GM12891 (cell line): Measurements from ENCODE around the gene ATP8B1.

Source experiments
- DNase-seq: peaks from one replicate; pipeline ENCODE4 v3.0.0; 2011; ENCODE audit warnings: low spot score; ENCODE audit not compliant: insufficient read length
- FAIRE-seq: peaks from 2 replicates; lab custom pipeline; 2011; peaks lifted over from hg19 to GRCh38; lab: Jason Lieb, UNC
- PAX5 ChIP-seq: IDR thresholded peaks from 2 replicates; pipeline ENCODE4 v1.6.1; 2011; ENCODE audit warnings: low read length, moderate library complexity, mild to moderate bottlenecking; ENCODE audit not compliant: insufficient read depth, severe bottlenecking
- POLR2A ChIP-seq: IDR thresholded peaks from 2 replicates; pipeline ENCODE4 v1.6.1; 2011; ENCODE audit warnings: low read depth, low read length, control low read depth
- POLR2AphosphoS5 ChIP-seq: IDR thresholded peaks from 2 replicates; pipeline ENCODE4 v1.6.1; 2011; ENCODE audit warnings: low read depth, low read length, control low read depth
- POU2F2 ChIP-seq: IDR thresholded peaks from 2 replicates; pipeline ENCODE4 v1.6.1; 2011; ENCODE audit warnings: low read depth, mild to moderate bottlenecking, control low read depth, low read length, moderate library complexity
- SPI1 ChIP-seq: IDR thresholded peaks from 2 replicates; pipeline ENCODE4 v1.6.1; 2011; ENCODE audit warnings: low read depth, low read length, control low read depth
- TAF1 ChIP-seq: IDR thresholded peaks from 2 replicates; pipeline ENCODE4 v1.6.1; 2011; ENCODE audit warnings: low read depth, low read length, control low read depth

ATP8B1 gene

GRCh38 chr18:57793302-57793986 lies 9.7 kb downstream of the ATP8B1 start:
- TF ChIP-seq POU2F2 (no peak), POLR2A (no peak), PAX5 (no peak), TAF1 (no peak), SPI1 (no peak), POLR2AphosphoS5 (no peak)
- no peak for DNase-seq
- no peak for FAIRE-seq

GRCh38 chr18:57792631-57793301 lies 10.3 kb downstream of the ATP8B1 start:
- DNase-seq, result no peak
- FAIRE-seq, result no peak
- TF ChIP-seq PAX5 (no peak), TAF1 (no peak), POLR2AphosphoS5 (no peak), SPI1 (no peak), POU2F2 (no peak), POLR2A (no peak)

- no peak for TF ChIP-seq POU2F2
- TF ChIP-seq POLR2A, result no peak
- TF ChIP-seq POLR2AphosphoS5, result no peak
- TF ChIP-seq PAX5, result no peak
- TF ChIP-seq SPI1, result no peak
- TF ChIP-seq TAF1, result no peak
- FAIRE-seq (no peak), DNase-seq (no peak)
Measured at GRCh38 chr18:57791911-57792310, 11.2 kb downstream of the ATP8B1 start.

DNA sequence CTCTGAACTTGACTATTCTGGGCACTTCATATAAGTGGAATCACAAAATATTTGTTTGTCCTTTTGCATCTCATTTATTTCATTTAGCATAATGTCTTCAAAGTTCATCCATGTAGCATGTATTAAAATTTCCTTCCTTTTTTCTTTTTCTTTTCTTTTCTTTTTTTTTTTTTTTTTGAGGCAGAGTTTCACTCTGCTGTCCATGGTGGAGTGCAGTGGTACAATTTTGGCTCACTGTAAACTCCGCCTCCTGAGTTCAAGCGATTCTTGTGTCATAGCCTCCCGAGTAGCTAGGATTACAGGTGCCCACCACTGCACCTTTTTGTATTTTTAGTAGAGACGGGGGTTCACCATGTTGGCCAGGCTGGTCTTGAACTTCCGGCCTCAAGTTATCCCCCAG lies 11.9 kb downstream of the ATP8B1 start:
- FAIRE-seq, result no peak
- TF ChIP-seq POLR2AphosphoS5 (no peak), SPI1 (no peak), PAX5 (no peak), TAF1 (no peak), POLR2A (no peak), POU2F2 (no peak)
- DNase-seq, result no peak

- no peak for TF ChIP-seq TAF1
- no peak for TF ChIP-seq POU2F2
- no peak for TF ChIP-seq POLR2AphosphoS5
- no peak for TF ChIP-seq PAX5
- DNase-seq (no peak), FAIRE-seq (no peak)
Measured at GRCh38 chr18:57790316-57790715, 12.8 kb downstream of the ATP8B1 start.

DNA sequence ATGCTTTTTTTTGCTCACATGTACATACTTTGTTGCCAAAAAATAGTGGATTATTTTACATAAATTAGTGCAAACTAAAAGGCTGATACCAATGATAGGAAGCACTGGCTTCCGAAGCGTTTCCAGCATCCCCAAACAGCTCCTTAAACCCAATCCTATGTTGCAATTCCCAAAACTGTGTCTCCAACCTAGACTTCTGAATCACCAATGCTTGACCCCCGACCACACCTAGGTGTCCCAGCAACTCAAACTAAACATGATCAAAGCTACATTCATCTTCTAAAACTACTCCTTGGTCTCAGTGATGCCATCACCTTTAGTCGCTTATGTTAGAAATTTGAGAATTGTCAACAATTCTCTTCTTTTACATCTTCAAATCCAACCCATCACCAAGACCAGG lies 13.4 kb downstream of the ATP8B1 start:
- no peak for FAIRE-seq

GRCh38 chr18:57789090-57789489 lies 14.0 kb downstream of the ATP8B1 start:
- TF ChIP-seq SPI1 (no peak), POU2F2 (no peak), TAF1 (no peak), POLR2A (no peak), POLR2AphosphoS5 (no peak), PAX5 (no peak)
- DNase-seq, result no peak
- FAIRE-seq, result no peak

More for the DNA sequence above, 13.4 kb downstream of the ATP8B1 start:
- DNase-seq, result no peak
- TF ChIP-seq POLR2A, result no peak
- no peak for TF ChIP-seq TAF1
- no peak for TF ChIP-seq PAX5
- TF ChIP-seq POU2F2, result no peak
- no peak for TF ChIP-seq SPI1
- no peak for TF ChIP-seq POLR2AphosphoS5

- FAIRE-seq (no peak), DNase-seq (no peak)
- TF ChIP-seq POU2F2, result no peak
- no peak for TF ChIP-seq POLR2AphosphoS5
- no peak for TF ChIP-seq TAF1
- TF ChIP-seq SPI1, result no peak
- TF ChIP-seq POLR2A, result no peak
- no peak for TF ChIP-seq PAX5
Measured at GRCh38 chr18:57787068-57787685, 15.9 kb downstream of the ATP8B1 start.

GRCh38 chr18:57785751-57786437 lies 17.2 kb downstream of the ATP8B1 start:
- DNase-seq (no peak), FAIRE-seq (no peak)
- no peak for TF ChIP-seq POLR2A
- no peak for TF ChIP-seq PAX5
